SK-N-MC (cell line): ENCODE measurements around the gene LRRC61.

Experiments used
- EZH2 ChIP-seq: fragments of 200-600 bp; sonication (generic); IDR thresholded peaks from one replicate; pipeline ENCODE4 v1.6.1; 2017; ENCODE audit warnings: antibody characterized with exemption
- FOXP2 ChIP-seq: optimal IDR thresholded peaks from 2 replicates; pipeline ENCODE3; 2011; ENCODE audit warnings: mild to moderate bottlenecking, moderate library complexity; ENCODE audit not compliant: insufficient read depth; ENCODE audit errors: extremely low read length, control extremely low read depth
- POLR2AphosphoS5 ChIP-seq: IDR thresholded peaks from 2 replicates; pipeline ENCODE4 v1.6.1; 2012; ENCODE audit warnings: mild to moderate bottlenecking, low read depth, low read length, borderline replicate concordance

DNA sequence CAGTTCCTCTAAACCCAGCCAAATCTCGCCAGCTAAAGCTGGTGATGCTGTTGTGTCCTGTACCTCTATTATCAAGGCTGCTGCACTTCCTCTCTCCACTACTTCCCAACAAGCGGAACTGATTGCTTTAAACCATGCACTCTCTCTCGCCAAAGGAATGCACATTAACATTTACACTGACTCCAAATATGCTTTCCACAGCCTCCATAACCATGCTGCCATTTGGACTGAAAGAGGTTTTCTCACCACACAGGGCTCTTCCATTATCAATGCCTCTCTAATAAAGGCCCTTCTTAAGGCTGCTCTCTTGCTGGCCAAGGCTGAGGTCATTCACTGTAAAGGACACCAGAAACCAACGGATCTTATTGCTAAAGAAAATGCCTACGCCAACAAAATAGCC, 11.4 kb upstream of the LRRC61 start:
- TF ChIP-seq POLR2AphosphoS5 (no peak), EZH2 (no peak), FOXP2 (no peak)
